ENCODE data around the gene ONECUT1. TPM values are rescaled to one million over a fixed set of nuclear protein-coding genes. Genes with fewer than 3 reads are reported as not detected.

ONECUT1 gene
- total and polyA plus RNA-seq, 2 donors (not counting 3 experiments of a cell fraction or from before 2014, with no cell fraction given), result not detected

- TF ChIP-seq POLR2A (IDR thresholded peaks at IDR 0.05; ENCODE audit: low read depth, low read length) (no peak), MAX (IDR thresholded peaks at IDR 0.05; ENCODE audit: insufficient read depth, insufficient read length) (no peak), CTCF (IDR thresholded peaks at IDR 0.05; ENCODE audit: extremely low read depth in 1 of 2, insufficient read depth in 1 of 2, low read depth in 1 of 2, low read length in 2 of 2) (no peak), FOS (IDR thresholded peaks at IDR 0.05; ENCODE audit: borderline replicate concordance, insufficient read depth, low read length) (no peak), EZH2 (IDR thresholded peaks at IDR 0.05; ENCODE audit: borderline replicate concordance, low read depth, low read length, severe bottlenecking) (peak; percentile 89)
- H3K79me2 ChIP-seq (ENCODE audit: control insufficient read depth, insufficient read depth, low read length), result no peaks in the 10 kb centered on the region
- no peak overlapping the region for H2AFZ ChIP-seq (ENCODE audit: low read depth, low read length)
- H3K27ac ChIP-seq (ENCODE audit: insufficient read depth, low read depth, low read length), result no peak overlapping the region
- ChIA-PET CTCF (interaction anchor here (0.6 kb wide), 1 partner anchor 11 kb away, joined by 3 read pairs; no protein-coding TSS in a partner anchor), POLR2A (no interaction called here)
- H3K4me3 ChIP-seq (replicated peaks in 1 of 3; ENCODE audit: insufficient read depth in 1 of 3, low read depth in 1 of 3, low read length in 3 of 3), result no peak overlapping the region
- no peaks in the 10 kb centered on the region for H3K9me1 ChIP-seq (replicated peaks; ENCODE audit: control insufficient read depth, extremely low read depth, insufficient read depth, low read length)
- no peak for FAIRE-seq
- dilution Hi-C loops (cut with MboI; ENCODE audit: extremely low pct_ligation_motif_present, low sequenced_read_pairs) (no loop called here), intact Hi-C loops (cut with micrococcal nuclease) (no loop called here)
- peaks cover 14% of the 10 kb centered on the region for H3K4me1 ChIP-seq (ENCODE audit: control insufficient read depth, extremely low read depth, insufficient read depth, low read length)
- H3K9ac ChIP-seq (replicated peaks; ENCODE audit: extremely low read depth, insufficient read depth, low read length), result no peak overlapping the region
- no peaks in the 10 kb centered on the region for H3K36me3 ChIP-seq (ENCODE audit: control insufficient read depth in 2 of 2, extremely low read depth in 1 of 2, insufficient read depth in 2 of 2, low read length in 2 of 2)
- no peaks in the 10 kb centered on the region for H4K20me1 ChIP-seq (replicated peaks; ENCODE audit: control insufficient read depth, extremely low read depth, insufficient read depth, low read length)
- peaks cover 81 to 92% of the 10 kb centered on the region in 2 experiments for H3K27me3 ChIP-seq (ENCODE audit: control insufficient read depth in 2 of 2, insufficient read depth in 2 of 2, low read length in 2 of 2)
- no peak overlapping the region for H3K4me2 ChIP-seq (ENCODE audit: insufficient read depth, low read length)
- BruUV-seq (replicated peaks), result no TSS peak
- no peak for DNase-seq (ENCODE audit: low read depth, low spot score)
- no peaks in the 10 kb centered on the region for H3K9me3 ChIP-seq (replicated peaks; ENCODE audit: control insufficient read depth, insufficient read depth, low read length)
Observed at GRCh38 chr15:52788099-52788986, 1.8 kb downstream of the ONECUT1 start.

Measured in endothelial cell of umbilical vein (primary cell).